HG02678 (cell line): ENCODE results near the gene NOSIP.

Experiments
- ATAC-seq: cut with Tn5 transposase; IDR thresholded peaks from one replicate; pipeline ENCODE4 v1.9.1; 2021; ENCODE audit warnings: mild to moderate bottlenecking, moderate library complexity; ENCODE audit not compliant: unreplicated experiment

NOSIP gene

GRCh38 chr19:49594993-49595818 lies 14.8 kb upstream of the NOSIP start:
- no peak for ATAC-seq

DNA sequence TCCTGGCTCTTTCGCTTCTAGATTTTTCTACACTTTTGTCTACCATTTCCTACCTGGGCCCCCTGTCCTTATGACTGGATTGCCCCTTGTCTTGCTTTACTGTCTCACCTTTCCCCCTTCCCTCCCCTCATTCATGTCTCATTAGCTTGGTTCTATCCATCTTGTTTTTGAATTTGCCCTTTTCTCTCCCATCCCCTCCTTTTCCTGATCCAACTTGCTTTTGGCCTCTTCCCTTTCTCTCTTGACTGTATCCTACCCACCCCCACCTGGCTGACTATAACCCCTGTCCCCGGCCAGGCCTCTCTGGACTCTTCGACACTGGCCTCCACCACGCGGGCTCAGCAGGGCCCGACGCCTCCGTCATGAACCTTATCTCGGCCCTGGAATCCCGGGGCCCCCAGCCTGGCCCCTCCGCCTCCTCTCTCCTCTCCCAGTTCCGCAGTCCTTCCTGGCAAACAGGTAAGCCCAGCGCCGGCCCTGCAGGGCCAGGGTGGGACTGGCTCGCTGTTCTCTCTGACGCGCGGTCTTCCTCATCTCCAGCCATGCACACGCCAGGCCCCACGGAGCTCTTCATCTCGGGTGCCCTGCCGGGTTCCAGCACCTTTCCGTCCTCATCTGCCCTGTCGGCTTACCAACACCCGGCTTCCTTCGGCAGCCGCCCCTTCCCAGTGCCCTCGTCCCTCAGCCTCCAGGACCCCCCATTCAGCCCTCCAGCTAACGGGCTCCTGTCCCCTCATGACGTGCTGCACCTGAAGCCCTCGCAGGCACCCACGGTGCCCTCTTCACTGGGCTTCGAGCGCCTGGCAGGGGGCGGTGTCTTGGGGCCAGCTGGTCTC lies 14.0 kb upstream of the NOSIP start:
- no peak for ATAC-seq

GRCh38 chr19:49593233-49594113 lies 13.1 kb upstream of the NOSIP start:
- ATAC-seq: peak; percentile 44

DNA sequence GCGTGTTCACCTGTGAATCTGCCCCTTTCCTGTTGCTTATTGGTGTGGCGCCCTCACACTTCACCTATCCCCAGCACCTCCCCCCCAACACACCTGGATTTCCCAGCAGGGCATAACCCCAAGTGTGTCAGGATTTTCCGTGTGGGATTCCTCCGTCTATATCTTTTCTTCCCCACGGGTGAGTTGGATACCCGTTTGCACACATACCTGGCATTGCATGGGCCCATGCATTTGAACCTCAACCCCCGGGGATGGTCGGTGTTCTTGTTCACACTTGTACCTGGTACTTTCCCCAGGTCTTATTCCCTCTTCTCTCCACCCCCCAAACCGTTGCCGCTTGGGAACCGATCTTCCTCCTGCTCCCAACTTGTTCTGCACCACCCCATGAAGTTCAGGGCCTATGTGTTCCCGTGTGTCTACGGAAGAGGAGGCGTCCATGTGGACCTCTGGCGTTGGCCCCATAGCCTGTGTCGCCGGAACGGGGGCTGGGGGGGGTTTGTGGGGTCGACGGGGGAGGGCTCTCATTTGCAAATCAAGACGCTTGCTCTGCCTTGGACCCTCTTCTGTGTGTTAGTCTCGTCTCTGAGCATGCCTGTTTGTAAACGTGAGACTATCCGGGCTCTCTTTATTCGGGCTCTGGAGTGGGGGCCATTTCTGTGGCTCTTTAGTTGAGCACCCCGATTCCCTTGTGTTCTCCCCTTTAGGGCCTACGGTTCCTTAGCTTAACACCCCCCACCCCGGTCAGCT lies 12.3 kb upstream of the NOSIP start:
- ATAC-seq: no peak

- ATAC-seq: no peak
Observed at GRCh38 chr19:49591731-49592485, 11.6 kb upstream of the NOSIP start.

DNA sequence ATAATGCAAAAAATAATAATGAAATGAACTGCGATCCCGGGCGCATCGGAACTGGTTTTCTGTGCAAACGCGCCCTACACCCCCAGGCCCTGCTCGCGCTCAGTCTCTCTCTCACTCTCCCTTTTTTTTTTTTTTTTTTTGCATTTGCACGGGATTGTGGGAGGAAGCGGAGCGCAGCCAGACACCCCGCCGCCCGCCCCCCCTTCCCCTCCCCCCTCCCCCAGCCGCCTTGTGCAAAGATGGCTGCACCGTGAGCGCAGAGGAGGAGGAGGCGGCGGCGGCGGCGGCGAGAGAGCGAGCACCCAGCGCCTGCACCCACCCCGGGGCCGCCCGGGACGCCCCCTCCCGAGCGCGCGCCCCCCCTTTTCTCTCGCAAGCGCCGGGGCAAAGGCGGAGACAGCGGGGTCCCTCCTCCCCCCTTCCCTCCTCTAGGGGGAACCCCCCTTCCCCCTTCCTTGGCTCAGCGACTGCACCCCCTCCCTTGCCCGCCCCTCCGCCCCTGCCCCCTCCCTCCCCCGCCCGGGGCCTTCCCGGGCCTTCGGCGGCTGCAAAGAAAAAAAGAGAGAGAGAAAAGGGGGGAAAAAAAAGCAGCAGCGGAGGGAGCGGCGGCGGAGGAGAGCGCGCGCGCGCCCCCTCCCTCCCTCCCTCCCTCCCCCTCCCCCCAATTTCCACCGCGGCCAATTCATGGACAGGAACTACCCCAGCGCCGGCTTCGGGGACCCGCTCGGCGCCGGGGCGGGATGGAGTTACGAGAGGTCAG lies 10.8 kb upstream of the NOSIP start, which contains the start of gene PRR12:
TSS of gene PRR12 (plus strand) at position 212 of the 760 bp plus-strand sequence. CDS start at position 685, 473 bp downstream.
- ATAC-seq: peak; percentile 14

DNA sequence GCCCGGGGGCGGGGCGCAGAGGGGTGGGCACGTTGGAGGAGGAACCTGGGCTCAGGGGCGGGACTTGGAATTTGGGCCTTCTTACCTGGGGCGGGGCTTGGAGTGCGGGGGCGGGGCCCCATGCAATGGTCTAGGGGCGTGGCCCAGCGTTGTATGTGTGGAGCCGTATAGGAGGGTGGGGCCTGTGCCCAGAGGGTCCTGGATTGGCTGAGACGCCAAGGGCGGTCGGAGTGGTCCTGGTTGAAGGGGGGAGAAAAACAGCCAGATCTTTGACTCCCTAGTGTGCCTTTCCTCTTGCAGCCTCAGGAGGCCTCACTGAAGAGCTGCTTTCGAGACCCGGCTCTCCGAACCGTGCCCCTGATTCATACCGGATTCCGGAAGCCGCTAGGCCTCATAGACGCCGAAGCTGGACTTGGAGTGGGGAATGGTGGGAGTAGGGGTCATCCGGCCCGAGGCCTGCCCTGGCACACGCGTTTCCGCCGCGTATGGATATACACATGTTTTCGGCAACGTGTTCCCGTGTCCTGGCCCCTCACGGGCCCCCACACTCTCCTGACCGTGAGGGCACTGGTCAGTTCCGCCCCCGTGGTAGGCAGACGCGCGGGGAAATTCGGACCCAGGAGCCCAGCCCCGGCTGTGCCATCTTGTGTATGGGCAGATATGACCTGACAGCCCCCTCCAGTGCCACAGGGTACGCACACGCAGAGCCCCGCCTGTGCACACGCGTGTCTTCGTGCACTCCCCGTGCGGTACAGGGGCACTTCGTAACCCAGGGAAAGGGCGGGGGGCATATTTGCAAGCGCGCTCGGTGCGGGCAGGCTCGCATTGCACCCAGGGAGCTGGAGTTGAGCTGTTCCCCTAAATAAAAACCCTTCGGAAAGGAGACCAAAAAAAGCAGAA lies 10.0 kb upstream of the NOSIP start:
- peak; percentile 70 for ATAC-seq

DNA sequence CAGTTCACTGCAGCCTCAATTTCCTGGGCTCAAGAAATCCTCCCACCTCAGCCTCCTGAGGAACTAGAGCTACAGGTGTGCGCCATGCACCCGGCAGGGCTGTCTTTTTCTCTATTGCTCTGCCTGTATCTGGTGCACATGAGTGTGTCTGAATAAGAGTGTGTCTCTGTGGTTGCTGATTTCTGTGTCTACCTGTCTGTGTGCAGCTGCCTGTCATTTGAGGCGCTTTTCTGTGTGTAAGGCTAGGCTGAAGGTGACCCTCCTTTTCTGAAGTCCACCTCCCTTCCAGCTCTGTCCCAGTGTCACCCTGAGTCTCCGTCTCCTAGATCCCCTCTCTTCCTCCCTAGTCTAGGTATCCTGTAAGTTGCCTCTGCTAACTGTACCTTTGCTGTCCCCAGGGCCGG lies 9.1 kb upstream of the NOSIP start:
- ATAC-seq: no peak

- ATAC-seq: no peak
Observed at GRCh38 chr19:49588365-49589122, 8.2 kb upstream of the NOSIP start.

DNA sequence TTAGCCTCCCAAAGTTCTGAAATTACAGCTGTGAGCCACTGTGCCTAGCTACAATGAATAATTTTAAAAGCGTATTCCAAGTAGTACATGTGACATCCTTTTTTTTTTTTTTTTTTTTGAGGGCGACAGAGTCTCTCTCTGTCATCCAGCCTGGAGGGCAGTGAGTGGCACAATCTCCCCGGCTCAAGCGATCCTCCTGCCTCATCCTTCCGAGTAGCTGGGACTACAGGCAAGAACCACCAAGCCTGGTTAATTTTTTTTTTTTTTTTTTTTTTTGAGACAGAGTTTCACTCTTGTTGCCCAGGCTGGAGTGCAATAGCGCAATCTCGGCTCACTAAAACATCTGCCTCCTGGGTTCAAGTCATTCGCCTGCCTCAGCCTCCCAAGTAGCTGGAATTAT lies 6.9 kb upstream of the NOSIP start:
- no peak for ATAC-seq

- ATAC-seq: no peak
Observed at GRCh38 chr19:49585023-49585422, 4.7 kb upstream of the NOSIP start.

DNA sequence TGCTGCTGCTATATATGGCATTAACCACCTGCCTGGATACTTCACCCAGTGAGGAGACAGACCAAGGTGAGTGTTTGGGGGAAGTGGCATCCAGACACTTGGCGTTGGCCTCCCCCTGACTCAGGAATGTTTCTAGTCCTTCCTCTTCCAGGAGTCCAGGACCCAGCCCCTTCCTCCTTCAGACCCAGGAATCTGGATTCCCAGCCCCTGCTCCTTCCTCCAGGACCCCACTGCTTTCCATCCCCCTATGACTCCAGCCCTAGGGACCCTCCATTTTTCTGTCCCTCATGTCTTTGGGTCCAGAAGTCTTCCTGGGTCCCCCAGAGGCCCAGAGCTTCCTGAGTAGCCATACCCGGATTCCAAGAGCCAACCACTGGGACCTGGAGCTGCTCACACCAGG lies 2.9 kb upstream of the NOSIP start:
- no peak for ATAC-seq

DNA sequence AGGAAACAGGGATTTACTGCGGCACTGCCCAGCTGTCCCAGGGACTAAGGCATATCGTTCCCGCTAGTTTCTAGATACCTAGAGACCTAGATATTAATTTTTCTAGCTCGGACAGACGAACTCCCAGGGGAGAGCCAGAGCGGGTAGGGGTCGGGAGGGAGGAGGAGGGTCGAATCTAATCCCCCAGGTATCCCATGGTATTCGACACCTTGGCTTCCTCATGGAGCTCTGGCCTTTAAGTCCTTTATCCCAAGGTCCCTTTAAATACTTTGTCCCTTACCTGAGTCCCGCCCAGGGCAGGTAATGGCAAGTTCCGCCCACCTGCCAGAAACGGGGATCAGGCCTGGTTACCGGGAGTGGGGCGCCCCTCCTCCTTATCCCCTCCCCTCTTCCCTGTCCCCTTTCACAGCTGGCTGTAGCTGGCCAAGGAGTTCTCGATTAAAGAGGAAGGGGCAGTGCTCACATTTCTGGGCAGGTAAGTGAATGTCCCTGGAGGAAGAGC lies 702 bp upstream of the NOSIP start, which contains the start of gene PRRG2:
TSS of gene PRRG2 (plus strand) at position 310 of the 502 bp plus-strand sequence. CDS start 1,904 bp downstream, outside the sequence.
- no peak for ATAC-seq

GRCh38 chr19:49579947-49580263 lies 451 bp downstream of the NOSIP start:
- ATAC-seq: peak; percentile 21

DNA sequence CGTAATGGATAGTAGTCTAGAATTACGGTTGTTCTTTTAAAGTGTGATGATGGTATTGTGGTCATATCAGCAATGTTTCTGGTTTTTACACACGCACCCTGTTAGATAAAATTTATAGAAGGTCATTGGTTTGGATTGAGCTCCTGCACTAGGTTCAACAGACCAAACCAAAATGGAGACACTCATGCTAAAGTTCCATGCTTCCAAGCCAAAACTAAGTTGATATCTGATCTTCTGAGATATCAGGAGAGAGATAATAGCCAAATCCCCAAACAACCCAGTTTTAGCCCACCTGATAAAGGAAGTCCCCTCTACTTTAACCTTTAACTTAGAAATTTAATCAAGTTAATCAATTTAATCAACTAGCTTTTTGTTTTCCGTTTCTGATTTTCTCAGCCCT lies 1.2 kb downstream of the NOSIP start:
- ATAC-seq: no peak

GRCh38 chr19:49574206-49574755 lies 6.1 kb downstream of the NOSIP start:
- ATAC-seq: no peak

DNA sequence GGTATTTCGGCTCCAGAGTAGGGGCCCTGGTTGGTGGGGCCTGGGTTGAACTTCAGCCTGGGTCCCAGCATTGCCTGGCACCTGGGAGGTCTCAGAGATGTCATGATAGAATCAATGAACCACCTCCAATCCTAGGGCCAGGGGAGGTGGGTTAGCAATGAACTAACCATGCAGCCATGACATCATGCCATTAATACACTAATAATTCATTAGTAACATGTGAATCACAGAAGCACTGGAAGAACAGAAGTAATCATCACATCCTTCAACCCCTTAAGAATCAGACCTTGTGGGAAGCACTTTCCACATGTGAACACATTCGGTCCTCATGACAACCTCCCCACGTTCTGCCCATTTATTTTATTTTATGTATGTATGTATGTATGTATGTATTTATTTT lies 6.9 kb downstream of the NOSIP start:
- no peak for ATAC-seq
